GM21529 (cell line): ENCODE data around the gene SULT2B1.
"Not testable (repeated sequence)": the region's sequence is repeated elsewhere in the genome, so short reads cannot be mapped to it uniquely, and the experiment has no call there.

Experiments
- ATAC-seq: cut with Tn5 transposase; IDR thresholded peaks from one replicate; pipeline ENCODE4 v1.9.1; 2021; ENCODE audit not compliant: unreplicated experiment

The SULT2B1 gene

DNA sequence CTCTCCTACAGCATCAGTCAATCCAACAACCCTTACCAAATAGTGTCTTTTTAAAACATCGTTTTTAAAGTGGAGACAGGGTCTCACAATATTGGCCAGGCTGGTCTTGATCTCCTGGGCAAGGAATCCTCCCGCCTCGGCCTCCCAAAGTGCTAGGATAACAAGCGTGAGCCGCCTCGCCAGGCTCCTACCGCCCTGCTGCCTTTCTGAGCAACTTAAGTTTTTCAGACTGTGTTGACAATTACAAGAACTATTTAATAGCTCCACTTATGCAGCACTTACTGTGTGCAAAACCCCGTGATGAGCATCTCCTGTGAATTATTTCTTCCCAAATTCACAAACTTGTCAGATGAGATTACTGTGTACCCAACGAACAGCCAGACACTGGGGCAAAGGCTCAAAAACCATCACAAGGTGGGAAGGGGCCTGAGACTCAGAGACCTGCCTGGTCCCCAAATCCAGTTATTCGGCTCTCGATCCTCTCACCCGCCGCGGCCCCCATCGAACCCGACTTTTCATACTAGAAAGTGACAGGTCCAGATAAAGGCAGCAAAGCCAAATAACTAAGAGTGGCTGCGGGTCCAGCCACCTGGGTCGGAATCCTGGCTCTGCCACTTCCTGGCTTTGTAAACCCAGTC, 66.4 kb downstream of the SULT2B1 start:
- ATAC-seq = no peak

DNA sequence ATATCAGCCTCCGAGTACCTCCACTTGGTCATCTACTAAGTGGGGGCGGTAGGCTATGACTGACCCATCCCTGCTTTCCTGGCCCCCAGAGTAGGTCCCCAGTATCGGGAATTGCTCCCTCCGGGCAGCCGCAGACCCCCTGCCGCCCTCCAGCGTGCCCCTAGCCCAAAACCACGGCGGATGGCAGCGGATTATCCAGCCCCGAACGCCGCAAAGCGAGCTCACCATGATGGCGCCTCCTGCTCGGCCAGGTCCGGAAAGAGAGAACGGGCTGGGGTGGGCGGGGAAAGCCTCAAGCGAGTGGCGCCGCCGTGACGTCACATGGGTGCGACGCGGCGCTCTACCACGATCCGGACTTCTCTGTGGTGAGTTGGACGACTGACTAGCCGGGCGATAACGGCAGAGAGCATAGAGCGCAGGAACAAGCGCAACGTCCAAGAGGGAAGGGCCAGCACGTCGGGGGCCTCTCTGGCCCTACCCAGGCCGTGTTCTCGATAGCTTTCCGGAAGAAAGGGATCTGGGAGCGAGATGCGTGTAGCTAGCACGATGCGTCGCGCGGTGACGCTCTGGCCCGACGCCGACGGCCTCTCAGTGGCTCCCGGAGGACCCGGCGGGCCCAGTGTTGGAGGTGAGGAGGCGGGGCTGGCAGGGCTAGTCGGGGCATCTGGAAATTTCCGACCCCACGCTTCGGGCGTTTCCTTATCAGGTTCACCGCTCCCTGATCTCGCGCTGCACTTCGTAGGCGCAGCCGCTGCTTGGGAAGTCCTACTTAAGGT, 67.1 kb downstream of the SULT2B1 start, which contains the start of the genes RPL18 and SPHK2:
Gene RPL18 (minus strand): TSS at position 263 of the 776 bp plus-strand sequence. CDS start 35 bp downstream, at position 228.
Gene SPHK2 (plus strand): TSS at position 591 of the 776 bp plus-strand sequence. CDS start 1,009 bp downstream, outside the sequence.
- peak; percentile 78 for ATAC-seq

DNA sequence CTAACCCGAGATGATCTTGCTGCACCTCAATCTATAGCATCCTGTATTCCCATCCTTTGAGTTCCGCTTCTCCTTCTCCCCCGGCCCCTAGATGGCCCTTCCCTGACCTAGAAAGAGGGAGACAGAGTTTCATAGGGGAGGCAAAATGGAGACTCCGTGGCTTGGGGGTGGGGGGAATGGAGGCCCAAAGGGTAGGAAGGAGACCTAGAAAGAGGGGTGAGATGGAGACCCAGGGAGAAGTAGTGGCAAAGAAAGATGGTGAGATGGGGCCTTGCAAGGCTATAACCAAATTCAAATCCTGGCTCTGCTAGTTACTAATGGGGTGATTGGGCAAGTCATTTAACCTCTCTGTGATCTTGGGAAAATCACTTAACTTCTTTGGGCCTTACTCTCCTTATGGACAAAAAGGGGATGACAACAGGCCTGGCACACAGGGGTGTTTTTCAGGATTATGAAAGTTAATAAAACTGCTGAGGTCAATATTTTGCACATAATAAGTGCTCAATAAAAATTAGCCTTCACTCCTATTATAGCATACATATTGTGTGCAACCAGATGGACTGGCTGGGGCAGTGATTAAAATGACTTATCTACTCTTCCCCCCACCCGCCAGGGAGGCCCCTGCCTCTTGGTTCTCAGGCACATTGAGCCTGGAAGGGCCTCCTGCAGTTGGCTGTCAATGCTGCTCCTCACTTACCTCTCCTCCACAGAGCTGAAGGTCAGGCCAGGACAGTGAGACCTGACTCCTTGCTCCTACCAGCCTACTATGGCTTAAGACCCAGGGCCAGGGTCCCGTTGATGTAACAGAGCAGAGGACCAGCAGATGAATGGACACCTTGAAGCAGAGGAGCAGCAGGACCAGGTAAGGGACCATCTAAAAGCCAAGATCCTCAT, 68.0 kb downstream of the SULT2B1 start:
- no peak for ATAC-seq

DNA sequence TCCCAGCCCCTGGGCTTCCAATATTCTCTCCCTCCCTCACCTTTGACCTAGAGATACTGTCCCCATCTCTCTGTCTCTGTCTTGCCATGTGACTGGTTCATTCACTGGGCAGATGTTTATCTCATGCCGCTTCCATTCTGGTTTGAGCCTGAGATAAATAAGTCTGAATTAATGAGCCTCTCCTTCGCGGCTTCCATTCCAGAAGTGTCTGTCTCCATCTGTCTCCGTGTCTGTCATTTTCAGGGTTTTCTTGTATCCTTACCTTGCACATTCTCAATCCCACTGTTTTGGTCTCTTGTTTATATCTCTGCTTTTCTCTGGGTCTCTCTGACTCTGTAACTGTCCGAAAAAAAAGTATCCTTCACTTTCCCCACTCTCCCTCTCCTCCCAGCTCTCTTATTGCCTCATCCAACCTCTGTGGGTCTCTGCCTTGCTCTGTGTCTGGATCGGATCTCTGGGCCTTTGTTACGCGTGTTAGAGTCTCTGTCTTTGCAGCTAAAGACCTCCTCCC, 71.6 kb downstream of the SULT2B1 start:
- no peak for ATAC-seq

DNA sequence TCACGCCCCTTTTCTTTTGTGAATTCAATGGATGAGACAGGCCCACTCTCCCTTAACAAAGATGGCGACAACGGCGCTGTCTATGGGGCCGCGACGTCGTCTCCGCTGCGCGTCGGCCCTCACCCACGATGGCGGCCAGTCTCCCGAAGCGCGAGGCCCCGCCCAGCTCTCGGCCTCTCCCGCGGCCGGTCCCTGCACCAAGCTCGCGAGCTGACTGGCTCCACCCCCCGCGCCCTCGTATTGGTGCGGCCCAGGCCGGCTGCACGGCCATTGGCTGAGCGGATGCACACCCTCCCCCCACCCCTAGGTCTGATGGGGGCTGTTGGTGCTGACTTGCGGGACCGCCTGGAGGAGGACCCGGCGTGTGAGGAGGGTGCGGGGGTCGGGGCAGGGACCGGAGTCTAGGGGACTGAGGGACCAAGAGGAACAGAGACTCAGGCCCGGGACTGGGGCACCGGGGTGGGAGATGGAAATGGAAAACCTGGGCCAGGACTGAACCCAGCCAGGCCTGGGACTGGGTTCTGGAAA, 72.2 kb downstream of the SULT2B1 start:
- peak; percentile 68 for ATAC-seq

DNA sequence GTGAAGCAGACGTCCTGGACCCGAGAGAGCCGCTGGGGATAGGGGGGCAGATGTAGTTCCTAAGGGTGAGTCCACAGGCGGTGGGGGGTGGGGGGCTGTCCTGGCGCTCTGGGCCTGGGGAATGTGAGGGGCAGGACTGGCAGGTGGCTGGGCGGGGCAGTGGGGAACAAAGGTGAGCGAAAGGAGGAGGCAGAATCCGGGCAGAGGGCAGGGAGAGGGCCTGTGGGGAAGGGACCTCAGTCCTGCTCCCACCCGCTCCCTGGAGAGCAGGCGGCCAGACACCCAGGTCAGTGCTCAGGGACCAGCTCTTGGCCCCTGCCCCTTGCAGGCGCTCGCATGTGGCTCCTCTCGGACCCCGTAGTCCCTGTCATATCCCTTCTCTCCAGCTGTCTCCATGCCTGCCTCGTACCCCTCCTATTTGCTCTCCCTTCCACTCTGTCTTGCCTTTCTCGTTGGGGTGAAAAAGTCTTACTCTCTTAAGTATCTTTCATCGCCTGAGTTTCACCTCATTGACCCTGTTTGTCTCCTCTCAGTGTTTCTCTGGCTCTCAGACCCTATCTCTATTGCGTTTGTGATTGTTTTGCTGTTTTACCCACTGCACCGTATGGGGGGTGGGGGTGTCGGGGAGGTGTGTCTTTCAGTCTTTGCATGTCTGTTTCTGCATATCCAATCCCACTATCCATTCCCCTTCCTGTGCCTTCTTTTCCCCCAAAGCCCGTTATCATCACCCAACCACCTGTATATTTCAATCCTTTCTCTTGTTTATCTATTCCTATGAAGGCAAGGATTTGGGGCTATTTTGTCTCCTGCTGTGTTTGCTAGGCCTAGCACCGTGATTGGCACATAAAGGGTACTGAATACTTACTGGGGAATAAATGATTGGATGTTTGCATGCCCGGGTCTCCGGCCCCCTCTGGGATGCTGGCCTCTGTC, 73.1 kb downstream of the SULT2B1 start:
- no peak for ATAC-seq

DNA sequence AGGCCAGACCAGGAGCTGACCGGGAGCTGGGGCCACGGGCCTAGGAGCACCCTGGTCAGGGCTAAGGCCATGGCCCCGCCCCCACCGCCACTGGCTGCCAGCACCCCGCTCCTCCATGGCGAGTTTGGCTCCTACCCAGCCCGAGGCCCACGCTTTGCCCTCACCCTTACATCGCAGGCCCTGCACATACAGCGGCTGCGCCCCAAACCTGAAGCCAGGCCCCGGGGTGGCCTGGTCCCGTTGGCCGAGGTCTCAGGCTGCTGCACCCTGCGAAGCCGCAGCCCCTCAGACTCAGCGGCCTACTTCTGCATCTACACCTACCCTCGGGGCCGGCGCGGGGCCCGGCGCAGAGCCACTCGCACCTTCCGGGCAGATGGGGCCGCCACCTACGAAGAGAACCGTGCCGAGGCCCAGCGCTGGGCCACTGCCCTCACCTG, 73.9 kb downstream of the SULT2B1 start:
- no peak for ATAC-seq

DNA sequence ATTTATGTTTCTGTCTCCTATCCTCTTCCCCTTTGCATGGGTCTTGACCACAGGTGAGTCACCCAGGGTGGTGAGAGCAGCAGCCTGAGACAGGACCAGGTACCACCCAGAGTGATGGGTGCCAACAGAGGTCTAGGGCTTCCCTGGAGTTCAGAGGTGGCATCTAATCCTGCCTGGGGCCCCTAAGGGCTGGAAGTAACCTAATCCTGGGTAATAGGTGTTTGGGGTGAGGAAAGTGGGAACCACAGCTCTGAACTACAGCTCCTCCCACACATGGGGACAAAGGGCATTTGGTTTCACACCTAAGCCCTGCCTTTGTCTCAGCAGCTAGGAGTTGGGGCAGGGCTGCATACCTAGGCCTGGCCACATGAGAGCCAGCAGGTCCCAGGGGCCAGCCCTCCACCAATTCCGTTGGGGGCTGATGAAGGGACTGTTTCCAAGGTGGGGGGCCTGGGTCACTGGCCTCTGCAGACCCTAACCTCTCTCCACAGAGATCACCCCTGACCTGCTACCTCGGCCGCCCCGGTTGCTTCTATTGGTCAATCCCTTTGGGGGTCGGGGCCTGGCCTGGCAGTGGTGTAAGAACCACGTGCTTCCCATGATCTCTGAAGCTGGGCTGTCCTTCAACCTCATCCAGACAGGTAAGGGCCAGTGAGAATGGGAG, 75.4 kb downstream of the SULT2B1 start:
- no peak for ATAC-seq

DNA sequence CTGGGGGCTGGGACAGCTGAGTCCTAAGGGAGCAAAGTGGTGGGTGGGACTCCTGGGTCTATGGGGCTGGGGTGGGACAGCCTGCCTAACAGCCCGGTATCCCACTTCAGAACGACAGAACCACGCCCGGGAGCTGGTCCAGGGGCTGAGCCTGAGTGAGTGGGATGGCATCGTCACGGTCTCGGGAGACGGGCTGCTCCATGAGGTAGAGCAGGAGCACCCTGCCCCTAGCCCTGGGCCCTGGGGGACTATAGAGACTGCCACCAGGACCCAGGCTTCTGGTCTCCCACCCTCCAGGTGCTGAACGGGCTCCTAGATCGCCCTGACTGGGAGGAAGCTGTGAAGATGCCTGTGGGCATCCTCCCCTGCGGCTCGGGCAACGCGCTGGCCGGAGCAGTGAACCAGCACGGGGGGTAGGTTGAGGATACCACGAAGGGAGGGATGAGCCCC, 75.9 kb downstream of the SULT2B1 start:
- ATAC-seq = no peak

DNA sequence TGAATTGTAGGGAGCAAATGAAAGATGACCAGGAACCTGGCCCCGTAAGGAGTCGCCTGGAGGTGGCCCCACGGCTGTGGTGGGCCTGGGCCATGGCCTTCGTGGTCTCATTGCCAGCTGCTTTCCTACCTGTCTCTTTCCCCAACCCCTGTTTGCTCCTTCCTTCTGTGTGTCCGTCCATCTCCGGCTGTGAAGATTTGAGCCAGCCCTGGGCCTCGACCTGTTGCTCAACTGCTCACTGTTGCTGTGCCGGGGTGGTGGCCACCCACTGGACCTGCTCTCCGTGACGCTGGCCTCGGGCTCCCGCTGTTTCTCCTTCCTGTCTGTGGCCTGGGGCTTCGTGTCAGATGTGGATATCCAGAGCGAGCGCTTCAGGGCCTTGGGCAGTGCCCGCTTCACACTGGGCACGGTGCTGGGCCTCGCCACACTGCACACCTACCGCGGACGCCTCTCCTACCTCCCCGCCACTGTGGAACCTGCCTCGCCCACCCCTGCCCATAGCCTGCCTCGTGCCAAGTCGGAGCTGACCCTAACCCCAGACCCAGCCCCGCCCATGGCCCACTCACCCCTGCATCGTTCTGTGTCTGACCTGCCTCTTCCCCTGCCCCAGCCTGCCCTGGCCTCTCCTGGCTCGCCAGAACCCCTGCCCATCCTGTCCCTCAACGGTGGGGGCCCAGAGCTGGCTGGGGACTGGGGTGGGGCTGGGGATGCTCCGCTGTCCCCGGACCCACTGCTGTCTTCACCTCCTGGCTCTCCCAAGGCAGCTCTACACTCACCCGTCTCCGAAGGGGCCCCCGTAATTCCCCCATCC, 76.7 kb downstream of the SULT2B1 start:
- no peak for ATAC-seq

DNA sequence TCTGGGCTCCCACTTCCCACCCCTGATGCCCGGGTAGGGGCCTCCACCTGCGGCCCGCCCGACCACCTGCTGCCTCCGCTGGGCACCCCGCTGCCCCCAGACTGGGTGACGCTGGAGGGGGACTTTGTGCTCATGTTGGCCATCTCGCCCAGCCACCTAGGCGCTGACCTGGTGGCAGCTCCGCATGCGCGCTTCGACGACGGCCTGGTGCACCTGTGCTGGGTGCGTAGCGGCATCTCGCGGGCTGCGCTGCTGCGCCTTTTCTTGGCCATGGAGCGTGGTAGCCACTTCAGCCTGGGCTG, 77.3 kb downstream of the SULT2B1 start:
- ATAC-seq = no peak

DNA sequence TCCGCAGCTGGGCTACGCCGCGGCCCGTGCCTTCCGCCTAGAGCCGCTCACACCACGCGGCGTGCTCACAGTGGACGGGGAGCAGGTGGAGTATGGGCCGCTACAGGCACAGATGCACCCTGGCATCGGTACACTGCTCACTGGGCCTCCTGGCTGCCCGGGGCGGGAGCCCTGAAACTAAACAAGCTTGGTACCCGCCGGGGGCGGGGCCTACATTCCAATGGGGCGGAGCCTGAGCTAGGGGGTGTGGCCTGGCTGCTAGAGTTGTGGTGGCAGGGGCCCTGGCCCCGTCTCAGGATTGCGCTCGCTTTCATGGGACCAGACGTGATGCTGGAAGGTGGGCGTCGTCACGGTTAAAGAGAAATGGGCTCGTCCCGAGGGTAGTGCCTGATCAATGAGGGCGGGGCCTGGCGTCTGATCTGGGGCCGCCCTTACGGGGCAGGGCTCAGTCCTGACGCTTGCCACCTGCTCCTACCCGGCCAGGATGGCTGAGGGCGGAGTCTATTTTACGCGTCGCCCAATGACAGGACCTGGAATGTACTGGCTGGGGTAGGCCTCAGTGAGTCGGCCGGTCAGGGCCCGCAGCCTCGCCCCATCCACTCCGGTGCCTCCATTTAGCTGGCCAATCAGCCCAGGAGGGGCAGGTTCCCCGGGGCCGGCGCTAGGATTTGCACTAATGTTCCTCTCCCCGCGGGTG, 77.8 kb downstream of the SULT2B1 start:
- ATAC-seq = no peak

DNA sequence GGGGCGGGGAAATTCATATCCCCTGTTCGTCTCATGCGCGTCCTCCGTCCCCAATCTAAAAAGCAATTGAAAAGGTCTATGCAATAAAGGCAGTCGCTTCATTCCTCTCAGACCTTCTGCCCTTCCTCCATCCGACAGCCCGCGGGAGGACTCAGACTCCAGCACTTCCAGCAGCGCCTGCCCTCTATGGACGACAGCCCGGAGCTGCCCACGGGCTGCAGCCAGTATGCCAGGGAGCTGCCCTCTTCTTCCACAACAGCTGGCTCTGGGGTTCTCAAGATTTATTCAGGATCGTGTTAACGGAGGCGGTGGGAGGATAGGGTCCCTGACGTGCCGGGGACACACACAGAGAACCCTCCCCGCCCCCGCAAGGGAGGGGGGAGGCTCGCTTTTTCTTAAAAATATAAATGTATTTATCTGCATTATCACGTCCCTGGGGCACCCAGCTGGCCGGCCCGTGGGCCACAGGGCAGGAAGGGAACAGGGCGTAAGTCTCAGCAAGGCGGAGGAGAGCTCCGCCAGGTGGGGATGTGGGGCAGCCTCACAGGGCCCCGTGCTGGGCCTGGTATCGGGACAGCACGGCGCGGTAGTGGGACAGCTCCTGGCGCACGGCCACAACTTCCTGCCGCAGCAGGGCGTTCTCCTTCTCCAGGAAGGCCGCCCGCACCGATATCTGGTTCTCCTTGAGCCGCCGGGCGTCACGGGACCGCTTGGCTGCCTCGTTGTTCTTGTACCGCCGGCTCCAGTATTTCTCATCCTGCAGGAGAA, 78.5 kb downstream of the SULT2B1 start:
- ATAC-seq = no peak

DNA sequence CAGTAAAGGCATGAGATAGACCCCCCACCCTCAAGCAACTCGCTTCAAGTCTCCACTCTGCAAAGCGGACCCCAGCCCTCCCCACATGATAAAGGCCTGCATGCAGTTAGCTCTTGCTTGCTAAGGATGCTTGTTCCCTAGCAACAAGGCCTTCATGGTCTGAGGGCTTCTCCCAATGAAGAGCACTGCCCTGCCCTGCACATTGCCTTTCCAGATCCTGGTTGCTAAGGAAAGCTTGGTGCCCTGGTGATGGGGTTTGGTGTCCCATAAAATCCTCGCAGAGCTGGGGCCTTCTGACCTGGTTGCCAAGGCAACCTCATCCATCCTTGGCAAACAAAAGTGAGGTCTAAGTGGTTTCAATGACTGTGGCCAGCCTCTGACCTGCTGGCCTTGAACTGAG, 79.3 kb downstream of the SULT2B1 start:
- no peak for ATAC-seq

DNA sequence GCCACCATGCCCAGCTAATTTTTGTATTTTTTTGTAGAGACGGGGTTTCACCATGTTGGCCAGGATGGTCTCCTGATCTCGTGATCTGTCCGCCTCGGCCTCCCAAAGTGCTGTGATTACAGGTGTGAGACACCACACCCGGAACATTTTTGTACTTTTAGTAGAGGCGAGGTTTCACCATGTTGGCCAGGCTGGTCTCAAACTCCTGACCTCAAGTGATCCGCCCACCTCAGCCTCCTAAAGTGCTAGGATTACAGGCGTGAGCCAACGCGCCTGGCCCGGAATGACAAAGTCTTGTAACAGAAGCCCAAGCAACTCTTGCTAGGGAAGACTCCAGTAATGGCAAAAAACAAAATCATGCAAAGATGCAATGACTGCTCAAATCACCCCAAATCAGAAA, 80.3 kb downstream of the SULT2B1 start:
- not testable (repeated sequence) for ATAC-seq

DNA sequence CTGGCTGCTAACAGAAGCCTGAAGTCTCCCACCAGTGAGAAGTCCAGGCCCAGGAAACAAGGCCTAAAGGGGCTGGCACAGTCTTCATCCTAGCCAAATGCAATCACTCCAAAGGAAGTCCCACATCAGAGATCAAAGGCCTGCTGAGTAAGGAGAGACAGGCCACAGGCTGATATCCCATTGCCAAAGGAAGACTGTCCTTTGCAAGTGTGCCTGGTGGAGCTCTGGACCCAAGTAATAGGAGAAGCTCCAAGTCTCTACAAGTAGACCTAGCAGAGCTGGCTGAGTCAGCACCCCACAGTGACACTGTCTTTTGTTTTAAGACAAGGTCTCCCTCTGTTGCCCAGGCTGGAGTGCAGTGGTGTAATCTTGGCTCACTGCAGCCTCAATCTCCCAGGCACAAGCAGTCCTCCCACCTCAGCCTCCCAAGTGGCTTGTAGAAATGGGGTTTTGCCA, 80.7 kb downstream of the SULT2B1 start:
- no peak for ATAC-seq
